Subcutaneous abdominal adipose tissue (tissue), 5 donors: ENCODE measurements around the gene AFAP1.

Experiments used
- H3K27ac ChIP-seq: one replicate; pipeline ENCODE4 v1.7.0; 2013; ENCODE audit warnings: low read depth, mild to moderate bottlenecking, inconsistent platforms, low read length, moderate library complexity
- H3K27me3 ChIP-seq, 5 donors: one replicate each; pipeline ENCODE4 v1.7.0; 2013; ENCODE audit warnings: low read length in 5 of 5, inconsistent platforms in 1 of 5; ENCODE audit not compliant: control insufficient read depth in 5 of 5, insufficient read depth in 4 of 5
- H3K36me3 ChIP-seq, 5 donors: one replicate each; pipeline ENCODE4 v1.7.0; 2013; ENCODE audit warnings: low read length in 5 of 5; ENCODE audit not compliant: control insufficient read depth in 5 of 5, insufficient read depth in 5 of 5
- H3K4me1 ChIP-seq, 5 donors: one replicate each; pipeline ENCODE4 v1.7.0; 2013; ENCODE audit warnings: low read length in 5 of 5, mild to moderate bottlenecking in 3 of 5, moderate library complexity in 1 of 5; ENCODE audit not compliant: control insufficient read depth in 5 of 5, insufficient read depth in 5 of 5
- H3K4me3 ChIP-seq, 5 donors: one replicate each; pipeline ENCODE4 v1.7.0; 2013; ENCODE audit warnings: low read length in 5 of 5, low read depth in 1 of 5
- H3K9ac ChIP-seq, 5 donors: one replicate each; pipeline ENCODE4 v1.7.0; 2013; ENCODE audit warnings: low read length in 5 of 5, mild to moderate bottlenecking in 4 of 5, moderate library complexity in 3 of 5
- H3K9me3 ChIP-seq, 5 donors: one replicate each; pipeline ENCODE4 v1.7.0; 2013; ENCODE audit warnings: low read length in 5 of 5; ENCODE audit not compliant: control insufficient read depth in 5 of 5
- donor health status: healthy.
- donor health status: healthy.
- donor health status: healthy.
- donor health status: healthy.
- donor health status: healthy.

Gene AFAP1

GRCh38 chr4:7714176-7714575 lies 225.5 kb downstream of the AFAP1 start:
- Histone ChIP-seq H3K4me1 (peaks cover 0 to under 1% (median 0%) of the 10 kb centered on the region in 5 donors), H3K27me3 (peaks cover 0 to 6% (median under 1%) of the 10 kb centered on the region in 5 donors), H3K4me3 (no peak overlapping the region), H3K9me3 (peaks cover 0 to 9% (median 7%) of the 10 kb centered on the region in 5 donors), H3K36me3 (no peaks in the 10 kb centered on the region), H3K27ac (no peak overlapping the region), H3K9ac (no peak overlapping the region)

GRCh38 chr4:7713757-7714156 lies 225.9 kb downstream of the AFAP1 start:
- Histone ChIP-seq H3K9ac (no peak overlapping the region), H3K27ac (no peak overlapping the region), H3K36me3 (no peaks in the 10 kb centered on the region), H3K27me3 (peaks cover 0 to 2% (median 0%) of the 10 kb centered on the region in 5 donors), H3K4me1 (no peaks in the 10 kb centered on the region), H3K4me3 (no peak overlapping the region), H3K9me3 (peaks cover 0 to 9% (median 7%) of the 10 kb centered on the region in 5 donors)

GRCh38 chr4:7712021-7712671 lies 227.5 kb downstream of the AFAP1 start:
- no peak overlapping the region for H3K9ac ChIP-seq
- no peaks in the 10 kb centered on the region for H3K4me1 ChIP-seq
- no peaks in the 10 kb centered on the region for H3K36me3 ChIP-seq
- H3K4me3 ChIP-seq: no peak overlapping the region
- no peak overlapping the region for H3K27ac ChIP-seq
- H3K27me3 ChIP-seq: peaks cover 0 to 2% (median 0%) of the 10 kb centered on the region in 5 donors
- peaks cover 0 to 9% (median 7%) of the 10 kb centered on the region in 5 donors for H3K9me3 ChIP-seq

- Histone ChIP-seq H3K9me3 (peaks cover 0 to 9% (median 7%) of the 10 kb centered on the region in 5 donors), H3K9ac (no peak overlapping the region), H3K4me3 (no peak overlapping the region), H3K27me3 (peaks cover 0 to 2% (median 0%) of the 10 kb centered on the region in 5 donors), H3K27ac (no peak overlapping the region), H3K36me3 (no peaks in the 10 kb centered on the region), H3K4me1 (no peaks in the 10 kb centered on the region)
Observed at GRCh38 chr4:7711307-7711963, 228.2 kb downstream of the AFAP1 start.

GRCh38 chr4:7710576-7711306 lies 228.9 kb downstream of the AFAP1 start:
- H3K9ac ChIP-seq: no peak overlapping the region
- H3K27me3 ChIP-seq: no peaks in the 10 kb centered on the region
- H3K4me3 ChIP-seq: no peak overlapping the region
- H3K27ac ChIP-seq: no peak overlapping the region
- no peaks in the 10 kb centered on the region for H3K4me1 ChIP-seq
- H3K9me3 ChIP-seq: peaks cover 0 to 9% (median 7%) of the 10 kb centered on the region in 5 donors
- H3K36me3 ChIP-seq: no peaks in the 10 kb centered on the region

GRCh38 chr4:7710126-7710525 lies 229.5 kb downstream of the AFAP1 start:
- Histone ChIP-seq H3K9me3 (peaks cover 0 to 9% (median 7%) of the 10 kb centered on the region in 5 donors), H3K27ac (no peak overlapping the region), H3K4me3 (no peak overlapping the region), H3K27me3 (peaks cover 0 to 4% (median 0%) of the 10 kb centered on the region in 5 donors), H3K4me1 (peaks cover 0 to 5% (median 3%) of the 10 kb centered on the region in 5 donors), H3K36me3 (no peaks in the 10 kb centered on the region), H3K9ac (no peak overlapping the region)

GRCh38 chr4:7709431-7709830 lies 230.2 kb downstream of the AFAP1 start:
- H3K36me3 ChIP-seq: no peaks in the 10 kb centered on the region
- H3K4me3 ChIP-seq: no peak overlapping the region
- peaks cover 0 to 7% (median 6%) of the 10 kb centered on the region in 5 donors for H3K9me3 ChIP-seq
- H3K9ac ChIP-seq: no peak overlapping the region
- peaks cover 0 to 6% (median 3%) of the 10 kb centered on the region in 5 donors for H3K4me1 ChIP-seq
- no peak overlapping the region for H3K27ac ChIP-seq
- H3K27me3 ChIP-seq: peaks cover 0 to 7% (median 1%) of the 10 kb centered on the region in 5 donors

GRCh38 chr4:7708981-7709380 lies 230.7 kb downstream of the AFAP1 start:
- Histone ChIP-seq H3K4me3 (no peak overlapping the region), H3K36me3 (no peaks in the 10 kb centered on the region), H3K9ac (no peak overlapping the region), H3K9me3 (peaks cover 0 to 2% (median 1%) of the 10 kb centered on the region in 5 donors), H3K4me1 (peaks cover 0 to 6% (median 3%) of the 10 kb centered on the region in 5 donors), H3K27me3 (peaks cover 0 to 11% (median 4%) of the 10 kb centered on the region in 5 donors), H3K27ac (no peak overlapping the region)
